SJSA1 (cell line): ENCODE data around the gene EFEMP1. TPM values are rescaled to one million over a fixed set of nuclear protein-coding genes. Genes with fewer than 3 reads are reported as not detected.

Experiments
- DNase-seq, 2 experiments: peaks; one replicate each; pipeline ENCODE4 v3.0.0-alpha.2; 2015 to 2020; ENCODE audit warnings: low spot score in 2 of 2, low read depth in 1 of 2
- H3K27ac ChIP-seq: fragments of 250-450 bp; sonication (Bioruptor Pico); 2 replicates; pipeline ENCODE4 v1.5.1; 2020; ENCODE audit warnings: mild to moderate bottlenecking, moderate library complexity
- H3K27me3 ChIP-seq: fragments of 250-450 bp; sonication (Bioruptor Pico); replicated peaks from 2 replicates; pipeline ENCODE4 v1.5.1; 2020; ENCODE audit warnings: mild to moderate bottlenecking, moderate library complexity
- H3K36me3 ChIP-seq: fragments of 250-450 bp; sonication (Bioruptor Pico); 2 replicates; pipeline ENCODE4 v1.5.1; 2020; ENCODE audit warnings: mild to moderate bottlenecking
- H3K4me1 ChIP-seq: fragments of 250-450 bp; sonication (Bioruptor Pico); replicated peaks from 2 replicates; pipeline ENCODE4 v1.6.1; 2021; ENCODE audit warnings: mild to moderate bottlenecking
- H3K4me3 ChIP-seq: fragments of 250-450 bp; sonication (Bioruptor Pico); 2 replicates; pipeline ENCODE4 v1.5.1; 2020; ENCODE audit warnings: mild to moderate bottlenecking
- H3K9me3 ChIP-seq: fragments of 250-450 bp; sonication (Bioruptor Pico); replicated peaks from 2 replicates; pipeline ENCODE4 v1.5.1; 2020; ENCODE audit warnings: mild to moderate bottlenecking
- total RNA-seq: library from RNA; depleted of rRNA; stranded (reverse); fragments of >200 nt; shearing (Covaris generic); gene quantifications from 2 replicates; pipeline ENCODE4 v1.2.3, GENCODE V29; 2014

The EFEMP1 gene
- total RNA-seq, 1 experiment from 2014 or later = 287 TPM

GRCh38 chr2:55901941-55902340 is 21.6 kb downstream of the EFEMP1 start:
- no peak for DNase-seq
- Histone ChIP-seq H3K27me3 (no peaks in the 10 kb centered on the region), H3K9me3 (peaks cover 9% of the 10 kb centered on the region; the same call in 1 of the 2 replicates), H3K4me1 (peaks cover 12% of the 10 kb centered on the region), H3K27ac (peak overlapping the region; percentile 57), H3K36me3 (peaks cover 37% of the 10 kb centered on the region), H3K4me3 (no peak overlapping the region)

DNA sequence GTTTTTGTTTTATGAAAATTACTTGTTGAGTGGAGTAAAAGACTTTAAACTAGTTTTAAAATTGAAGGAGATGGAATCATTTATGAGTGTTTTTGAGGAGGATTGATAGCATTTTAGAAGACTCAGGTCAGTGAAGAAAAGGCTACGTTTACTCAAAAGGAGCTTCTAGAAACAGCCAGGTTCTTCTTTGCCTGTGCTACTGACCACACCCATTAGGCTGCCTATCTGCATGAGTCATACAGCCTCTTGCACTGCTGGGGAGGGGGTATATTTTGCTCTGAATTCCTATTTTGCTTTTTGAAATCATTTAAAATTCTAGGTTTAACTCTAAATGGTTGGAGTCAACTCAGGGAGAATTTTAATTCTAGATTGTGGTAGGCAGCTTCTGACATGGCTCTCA is 22.3 kb downstream of the EFEMP1 start:
- H3K27ac ChIP-seq = peak overlapping the region; percentile 57
- peaks cover 12% of the 10 kb centered on the region for H3K4me1 ChIP-seq
- H3K4me3 ChIP-seq = no peak overlapping the region
- DNase-seq = peak; percentile 51 to 56
- peaks cover 9% of the 10 kb centered on the region; the same call in 1 of the 2 replicates for H3K9me3 ChIP-seq
- peaks cover 33% of the 10 kb centered on the region for H3K36me3 ChIP-seq
- no peaks in the 10 kb centered on the region for H3K27me3 ChIP-seq

DNA sequence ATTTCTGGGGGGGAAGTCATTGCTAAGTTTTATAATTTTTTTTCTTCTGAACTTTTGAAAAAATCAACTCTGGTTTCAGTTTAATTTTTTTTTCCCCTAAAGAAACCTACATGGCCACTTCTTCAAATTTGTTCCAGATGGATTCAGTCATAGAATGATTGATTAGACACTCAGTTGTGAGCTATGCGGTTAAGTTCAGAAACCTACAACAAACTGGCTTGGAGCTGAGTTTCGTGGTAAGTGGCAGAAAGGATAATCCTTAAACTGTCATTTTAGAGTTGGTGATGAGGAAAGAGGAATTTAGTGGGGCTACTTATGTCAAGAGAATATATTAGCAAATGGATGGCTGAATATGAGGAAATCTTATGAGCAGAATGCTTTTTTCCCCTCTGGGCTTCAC is 23.7 kb downstream of the EFEMP1 start:
- no peak overlapping the region for H3K4me3 ChIP-seq
- no peaks in the 10 kb centered on the region for H3K27me3 ChIP-seq
- no peak overlapping the region for H3K27ac ChIP-seq
- H3K36me3 ChIP-seq = peaks cover 33% of the 10 kb centered on the region
- H3K9me3 ChIP-seq = peaks cover 9% of the 10 kb centered on the region; the same call in 1 of the 2 replicates
- peaks cover 12% of the 10 kb centered on the region for H3K4me1 ChIP-seq
- DNase-seq = no peak

- H3K27me3 ChIP-seq = no peaks in the 10 kb centered on the region
- H3K27ac ChIP-seq = no peak overlapping the region
- no peak for DNase-seq
- peaks cover 22% of the 10 kb centered on the region for H3K36me3 ChIP-seq
- no peak overlapping the region for H3K4me3 ChIP-seq
- H3K9me3 ChIP-seq = no peaks in the 10 kb centered on the region
- H3K4me1 ChIP-seq = peaks cover 12% of the 10 kb centered on the region
Measured at GRCh38 chr2:55898386-55899040, 25.1 kb downstream of the EFEMP1 start.

DNA sequence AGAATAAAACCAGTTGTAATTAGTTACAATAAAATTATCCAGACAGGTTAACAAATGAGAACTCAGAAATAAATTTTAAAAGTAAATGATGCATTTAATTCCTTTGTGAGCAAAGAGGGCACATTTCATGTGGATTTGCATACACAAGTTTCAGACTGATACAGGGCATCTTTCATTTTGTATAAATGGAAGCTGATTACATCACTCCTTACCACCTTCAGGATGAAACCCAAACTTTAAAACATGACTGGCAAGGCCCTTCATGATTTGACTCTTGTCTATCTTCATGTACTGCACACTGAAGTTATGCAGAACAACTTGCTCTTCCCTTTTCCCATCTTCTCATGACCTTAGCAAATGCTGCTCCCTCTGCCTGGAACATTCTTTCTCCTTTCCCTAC is 26.9 kb downstream of the EFEMP1 start:
- Histone ChIP-seq H3K36me3 (peaks cover 6% of the 10 kb centered on the region), H3K4me1 (peaks cover 7% of the 10 kb centered on the region), H3K27ac (no peak overlapping the region), H3K4me3 (no peak overlapping the region), H3K27me3 (no peaks in the 10 kb centered on the region), H3K9me3 (no peaks in the 10 kb centered on the region)
- DNase-seq = no peak

DNA sequence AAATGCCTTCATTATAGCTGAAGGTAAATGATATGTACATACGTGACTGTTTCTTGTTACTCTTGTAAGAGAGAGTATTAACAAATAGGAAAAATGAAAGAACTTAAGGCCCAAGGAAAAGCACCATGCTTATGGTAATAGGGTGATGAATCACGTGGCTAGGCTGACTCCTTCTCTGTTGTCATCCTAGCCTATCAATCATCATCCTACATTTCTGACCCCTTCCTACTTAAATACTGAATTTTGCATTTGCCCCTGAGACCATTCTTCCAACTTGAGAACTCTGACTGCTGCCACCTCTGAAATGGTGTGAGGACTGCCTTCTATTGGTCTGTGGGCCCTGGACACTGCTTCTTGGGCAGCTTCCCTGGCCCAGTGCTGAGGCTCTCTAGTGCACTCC is 28.9 kb downstream of the EFEMP1 start:
- H3K36me3 ChIP-seq = peaks cover 9% of the 10 kb centered on the region; the same call in 1 of the 2 replicates

DNA sequence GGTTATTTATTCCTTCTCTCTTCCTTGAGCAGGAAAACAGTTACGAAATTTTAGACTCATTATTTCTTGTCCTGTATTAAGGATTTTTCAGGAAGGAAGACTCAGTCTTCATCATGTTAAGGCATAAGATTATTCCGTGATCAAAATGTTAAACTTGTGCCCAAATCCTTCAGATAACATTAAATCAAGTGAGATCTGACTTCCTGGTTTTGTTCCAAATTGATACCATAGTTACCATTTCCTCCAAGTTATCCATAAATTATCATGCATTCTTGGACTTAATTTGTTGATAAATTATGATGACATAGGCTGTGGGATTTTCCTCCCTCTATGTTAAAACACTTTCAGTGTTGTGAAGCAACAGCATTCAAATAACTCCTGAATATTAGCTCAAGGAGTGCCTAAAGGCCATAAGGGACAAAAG is 31.9 kb downstream of the EFEMP1 start:
- Histone ChIP-seq H3K36me3 (0 out of 2 replicates have a peak, but pooled peaks cover 4% of the 10 kb centered on the region), H3K9me3 (no peaks in the 10 kb centered on the region), H3K27ac (no peak overlapping the region), H3K27me3 (no peaks in the 10 kb centered on the region), H3K4me1 (peaks cover 20% of the 10 kb centered on the region), H3K4me3 (no peak overlapping the region)
- DNase-seq = no peak

More for the DNA sequence above, 28.9 kb downstream of the EFEMP1 start:
- no peak for DNase-seq
- H3K27me3 ChIP-seq = no peaks in the 10 kb centered on the region
- no peak overlapping the region for H3K27ac ChIP-seq
- H3K4me3 ChIP-seq = no peak overlapping the region
- H3K4me1 ChIP-seq = no peaks in the 10 kb centered on the region
- H3K9me3 ChIP-seq = no peaks in the 10 kb centered on the region

DNA sequence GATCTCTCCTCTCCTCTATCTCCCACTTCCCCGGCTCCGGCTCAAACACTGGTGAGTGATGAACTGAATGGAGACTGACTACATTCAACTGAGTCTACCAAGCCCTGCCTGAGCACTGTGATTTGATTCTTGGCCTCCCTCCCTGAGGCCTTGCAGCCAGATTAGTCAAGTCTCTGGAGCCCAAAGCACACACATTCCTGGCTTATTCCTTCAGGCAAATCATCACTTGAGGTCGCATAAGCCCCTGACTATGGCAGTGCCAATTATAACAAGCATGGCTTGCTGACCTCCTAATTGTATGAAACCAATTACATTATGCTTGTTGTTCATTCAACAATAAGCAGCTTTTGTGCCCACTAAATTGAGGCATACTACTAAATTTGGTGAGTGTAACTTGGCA is 34.6 kb downstream of the EFEMP1 start:
- H3K36me3 ChIP-seq = peaks cover 16% of the 10 kb centered on the region
- no peak overlapping the region for H3K27ac ChIP-seq
- no peaks in the 10 kb centered on the region for H3K27me3 ChIP-seq
- H3K4me3 ChIP-seq = no peak overlapping the region
- no peaks in the 10 kb centered on the region for H3K9me3 ChIP-seq
- H3K4me1 ChIP-seq = peaks cover 46% of the 10 kb centered on the region
- DNase-seq = no peak

- H3K4me1 ChIP-seq = peaks cover 52% of the 10 kb centered on the region
- H3K9me3 ChIP-seq = no peaks in the 10 kb centered on the region
- DNase-seq = peak in 1 of 2 experiments; percentile 50
- peaks cover 16% of the 10 kb centered on the region for H3K36me3 ChIP-seq
- no peak overlapping the region for H3K4me3 ChIP-seq
- H3K27ac ChIP-seq = peak overlapping the region; percentile 6; the same call in 1 of the 2 replicates
- no peaks in the 10 kb centered on the region for H3K27me3 ChIP-seq
Measured at GRCh38 chr2:55887901-55888624, 35.5 kb downstream of the EFEMP1 start.

GRCh38 chr2:55887351-55887750 is 36.2 kb downstream of the EFEMP1 start:
- Histone ChIP-seq H3K27ac (peak overlapping the region; percentile 6; the same call in 1 of the 2 replicates), H3K4me3 (no peak overlapping the region), H3K36me3 (peaks cover 16% of the 10 kb centered on the region), H3K9me3 (no peaks in the 10 kb centered on the region), H3K27me3 (no peaks in the 10 kb centered on the region), H3K4me1 (peaks cover 52% of the 10 kb centered on the region)
- no peak for DNase-seq

- H3K27ac ChIP-seq = peak overlapping the region; percentile 91
- no peak overlapping the region for H3K4me3 ChIP-seq
- H3K27me3 ChIP-seq = no peaks in the 10 kb centered on the region
- H3K4me1 ChIP-seq = peaks cover 52% of the 10 kb centered on the region
- no peaks in the 10 kb centered on the region for H3K9me3 ChIP-seq
- peaks cover 18% of the 10 kb centered on the region for H3K36me3 ChIP-seq
- no peak for DNase-seq
Measured at GRCh38 chr2:55885944-55886281, 37.7 kb downstream of the EFEMP1 start.

GRCh38 chr2:55885127-55885943 is 38.2 kb downstream of the EFEMP1 start:
- Histone ChIP-seq H3K9me3 (no peaks in the 10 kb centered on the region), H3K27ac (peak overlapping the region; percentile 91), H3K27me3 (no peaks in the 10 kb centered on the region), H3K36me3 (peaks cover 23% of the 10 kb centered on the region), H3K4me1 (peaks cover 58% of the 10 kb centered on the region), H3K4me3 (no peak overlapping the region)
- DNase-seq = peak; percentile 56 to 86

DNA sequence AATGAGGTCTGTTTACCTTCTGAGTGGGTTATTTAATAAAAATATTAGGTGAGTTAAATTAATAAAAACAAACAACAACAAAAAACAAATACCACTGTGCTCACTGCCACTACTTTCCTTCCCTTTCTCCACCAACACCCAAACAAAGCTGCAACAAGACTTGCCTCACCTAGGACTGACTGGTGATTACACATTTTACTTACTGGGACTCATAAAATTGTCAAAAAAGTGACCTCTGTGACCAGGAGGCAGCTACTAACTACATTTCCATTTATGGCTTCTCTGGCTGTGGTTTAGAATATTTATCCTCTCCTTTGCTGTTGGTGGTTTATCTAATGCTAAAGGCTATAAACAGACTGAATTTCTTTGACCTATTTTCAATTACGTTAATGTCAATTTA is 39.8 kb downstream of the EFEMP1 start:
- peaks cover 38% of the 10 kb centered on the region for H3K36me3 ChIP-seq

DNA sequence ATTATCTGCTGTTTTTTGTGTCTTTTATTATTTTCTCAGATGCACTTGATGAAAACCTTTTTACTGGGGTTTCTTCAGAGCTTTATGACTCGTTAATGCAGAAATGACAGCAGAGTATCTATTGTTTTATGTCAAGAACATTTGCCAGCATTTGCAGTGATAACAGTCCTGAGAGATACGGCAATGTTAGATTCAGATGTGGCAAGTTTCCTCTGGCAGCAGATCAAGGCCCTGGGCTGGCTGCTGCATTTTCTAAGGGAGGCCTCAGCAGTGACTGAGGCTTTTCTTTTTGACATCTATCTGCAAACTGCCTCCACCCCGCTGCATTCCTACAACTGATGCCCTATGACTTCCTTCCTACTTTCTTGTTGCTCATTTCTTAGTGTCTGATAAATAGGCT is 40.2 kb downstream of the EFEMP1 start:
- Histone ChIP-seq H3K27ac (no peak overlapping the region), H3K4me1 (peaks cover 50% of the 10 kb centered on the region)

More for the DNA sequence above, 39.8 kb downstream of the EFEMP1 start:
- DNase-seq = no peak
- no peaks in the 10 kb centered on the region for H3K9me3 ChIP-seq
- H3K4me1 ChIP-seq = peaks cover 54% of the 10 kb centered on the region
- H3K4me3 ChIP-seq = no peak overlapping the region
- H3K27ac ChIP-seq = no peak overlapping the region
- H3K27me3 ChIP-seq = no peaks in the 10 kb centered on the region

More for the DNA sequence above, 40.2 kb downstream of the EFEMP1 start:
- no peaks in the 10 kb centered on the region for H3K27me3 ChIP-seq
- H3K9me3 ChIP-seq = no peaks in the 10 kb centered on the region
- peaks cover 42% of the 10 kb centered on the region for H3K36me3 ChIP-seq
- H3K4me3 ChIP-seq = no peak overlapping the region
- no peak for DNase-seq
